K562 (cell line): ENCODE measurements around the gene MEIS1.

ENCODE experiments used
- ATF2 ChIP-seq: sonication (generic); formaldehyde crosslinking; IDR thresholded peaks from 2 replicates; pipeline ENCODE4 v1.8.1; 2022; ENCODE audit warnings: missing genetic modification reagents
- BRCA1 ChIP-seq, 2 experiments: fragments of 450-650 bp in 1 of 2; sonication (generic) in 1 of 2; formaldehyde crosslinking in 1 of 2; IDR thresholded peaks; 2 replicates each; pipeline versions ENCODE4 v1.5.0 to v1.6.1; 2017 to 2020; ENCODE audit warnings: mild to moderate bottlenecking in 1 of 2, missing genetic modification reagents in 1 of 2
- CHD1 ChIP-seq: fragments of 200-600 bp; sonication (generic); IDR thresholded peaks from one replicate; pipeline ENCODE4 v1.6.1; 2012; ENCODE audit warnings: mild to moderate bottlenecking, moderate library complexity, low read length, inconsistent platforms
- CTCF ChIP-seq, 3 experiments: IDR thresholded peaks in 2 of 3; conservative IDR thresholded peaks in 1 of 3; 2 replicates each; pipeline ENCODE4 v1.5.1; 2011 to 2012; ENCODE audit warnings: low read length in 3 of 3, mild to moderate bottlenecking in 3 of 3, control low read depth in 2 of 3, improper control_type of control experiment in 1 of 3, inconsistent platforms in 1 of 3, low read depth in 1 of 3, mixed read lengths in 1 of 3, moderate library complexity in 1 of 3; ENCODE audit not compliant: insufficient read depth in 2 of 3
- FOXP1 ChIP-seq: sonication (generic); formaldehyde crosslinking; IDR thresholded peaks from 2 replicates; pipeline ENCODE4 v1.8.0; 2022; ENCODE audit warnings: mild to moderate bottlenecking, missing genetic modification reagents
- HIVEP1 ChIP-seq: fragments of 250-450 bp; sonication (Bioruptor Pico); IDR thresholded peaks from 2 replicates; pipeline ENCODE4 v1.4.0; 2020; ENCODE audit warnings: mild to moderate bottlenecking
- NFYB ChIP-seq: IDR thresholded peaks from 2 replicates; pipeline ENCODE4 v1.6.1; 2011; ENCODE audit warnings: mild to moderate bottlenecking, moderate library complexity; ENCODE audit not compliant: insufficient read length; ENCODE audit errors: extremely low read depth
- POLR2B ChIP-seq: fragments of 450-650 bp; IDR thresholded peaks from 2 replicates; pipeline ENCODE4 v1.6.1; 2018; ENCODE audit warnings: low read depth; ENCODE audit not compliant: partially characterized antibody
- REST ChIP-seq, 2 experiments: fragments of 450-650 bp; formaldehyde crosslinking in 1 of 2; IDR thresholded peaks; 2 replicates each; pipeline versions ENCODE4 v1.4.0 to v1.6.1; 2014 to 2020; ENCODE audit warnings: mild to moderate bottlenecking in 2 of 2, borderline replicate concordance in 1 of 2, low read depth in 1 of 2
- SIX5 ChIP-seq, 2 experiments: IDR thresholded peaks; 2 replicates each; pipeline ENCODE4 v1.6.1; 2011; ENCODE audit warnings: low read length in 2 of 2, borderline replicate concordance in 1 of 2, low read depth in 1 of 2, mild to moderate bottlenecking in 1 of 2, moderate library complexity in 1 of 2; ENCODE audit not compliant: insufficient read depth in 1 of 2
- TAF1 ChIP-seq: IDR thresholded peaks from 2 replicates; pipeline ENCODE4 v1.6.1; 2011; ENCODE audit warnings: mild to moderate bottlenecking, low read length, moderate library complexity; ENCODE audit not compliant: insufficient read depth, control insufficient read depth, severe bottlenecking; ENCODE audit errors: extremely low read depth
- ZBTB49 ChIP-seq: sonication (generic); formaldehyde crosslinking; IDR thresholded peaks from 2 replicates; pipeline ENCODE4 v1.8.0; 2022; ENCODE audit warnings: missing genetic modification reagents, mild to moderate bottlenecking, borderline replicate concordance
- ZNF76 ChIP-seq: fragments of 250-450 bp; sonication (Bioruptor Pico); IDR thresholded peaks from 2 replicates; pipeline ENCODE4 v1.4.0; 2020; ENCODE audit warnings: mild to moderate bottlenecking, moderate library complexity, borderline replicate concordance

GRCh38 chr2:66466433-66466832 is 31.5 kb downstream of the MEIS1 start:
- TF ChIP-seq ATF2 (CRISPR knock-in tag), result no peak
- no peak for TF ChIP-seq SIX5 (IDR thresholded peaks at IDR 0.05; ENCODE audit: borderline replicate concordance in 1 of 2, insufficient read depth in 1 of 2, low read depth in 1 of 2, low read length in 2 of 2)
- TF ChIP-seq ZNF76 (CRISPR knock-in tag), result no peak
- TF ChIP-seq REST (IDR thresholded peaks at IDR 0.05; ENCODE audit: borderline replicate concordance), result no peak
- no peak for TF ChIP-seq REST (CRISPR knock-in tag; IDR thresholded peaks at IDR 0.05; ENCODE audit: low read depth)
- no peak for TF ChIP-seq ZBTB49 (CRISPR knock-in tag)
- TF ChIP-seq POLR2B, result no peak
- no peak for TF ChIP-seq BRCA1 (IDR thresholded peaks at IDR 0.05)
- no peak for TF ChIP-seq BRCA1 (CRISPR knock-in tag; IDR thresholded peaks at IDR 0.05)
- no peak for TF ChIP-seq CTCF (IDR thresholded peaks at IDR 0.05 in 2 of 3, conservative IDR thresholded peaks at IDR 0.05 in 1 of 3; ENCODE audit: insufficient read depth in 2 of 3, low read depth in 1 of 3, low read length in 3 of 3)
- TF ChIP-seq TAF1, result no peak
- no peak for TF ChIP-seq NFYB
- no peak for TF ChIP-seq FOXP1
- no peak for TF ChIP-seq CHD1
- TF ChIP-seq HIVEP1, result no peak
